Prostate gland (tissue), 2 donors: Measurements from ENCODE around the gene MSX2.

Experiments
- POLR2A ChIP-seq: fragments of 450-650 bp; IDR thresholded peaks from one replicate; pipeline ENCODE4 v1.6.1; 2016; ENCODE audit warnings: antibody characterized with exemption, mild to moderate bottlenecking
- TF ChIP-seq, protein P1 (sequence below), 4 experiments: fragments of 200-600 bp in 2 of 4; fragments of 450-650 bp in 2 of 4; sonication (generic) in 2 of 4; IDR thresholded peaks; 1 replicate in 3 of 4; 2 replicates in 1 of 4; pipeline ENCODE4 v1.5.1; 2016 to 2019; ENCODE audit warnings: antibody characterized with exemption in 4 of 4, mild to moderate bottlenecking in 2 of 4, moderate library complexity in 2 of 4

DNA sequence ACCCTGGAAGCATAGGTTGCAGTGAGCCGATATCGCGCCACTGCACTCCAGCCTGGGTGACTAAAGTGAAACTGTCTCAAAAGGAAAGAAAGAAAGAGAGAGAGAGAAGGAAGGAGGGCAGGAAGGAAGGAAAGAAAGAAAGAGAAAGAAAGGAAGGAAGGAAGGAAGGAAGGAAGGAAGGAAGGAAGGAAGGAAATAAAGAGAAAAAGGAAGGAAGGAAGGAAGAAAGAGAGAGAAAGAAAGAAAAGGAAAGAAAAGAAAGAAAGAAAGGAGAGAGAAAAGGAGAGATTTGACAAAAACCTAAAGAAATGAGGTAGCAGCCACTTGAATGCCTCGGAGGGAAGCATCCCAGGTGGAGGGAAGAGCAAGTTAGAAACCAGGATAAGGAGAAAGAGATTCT is 44.6 kb downstream of the MSX2 start:
- TF ChIP-seq POLR2A, result no peak
- TF ChIP-seq, protein P1, sequence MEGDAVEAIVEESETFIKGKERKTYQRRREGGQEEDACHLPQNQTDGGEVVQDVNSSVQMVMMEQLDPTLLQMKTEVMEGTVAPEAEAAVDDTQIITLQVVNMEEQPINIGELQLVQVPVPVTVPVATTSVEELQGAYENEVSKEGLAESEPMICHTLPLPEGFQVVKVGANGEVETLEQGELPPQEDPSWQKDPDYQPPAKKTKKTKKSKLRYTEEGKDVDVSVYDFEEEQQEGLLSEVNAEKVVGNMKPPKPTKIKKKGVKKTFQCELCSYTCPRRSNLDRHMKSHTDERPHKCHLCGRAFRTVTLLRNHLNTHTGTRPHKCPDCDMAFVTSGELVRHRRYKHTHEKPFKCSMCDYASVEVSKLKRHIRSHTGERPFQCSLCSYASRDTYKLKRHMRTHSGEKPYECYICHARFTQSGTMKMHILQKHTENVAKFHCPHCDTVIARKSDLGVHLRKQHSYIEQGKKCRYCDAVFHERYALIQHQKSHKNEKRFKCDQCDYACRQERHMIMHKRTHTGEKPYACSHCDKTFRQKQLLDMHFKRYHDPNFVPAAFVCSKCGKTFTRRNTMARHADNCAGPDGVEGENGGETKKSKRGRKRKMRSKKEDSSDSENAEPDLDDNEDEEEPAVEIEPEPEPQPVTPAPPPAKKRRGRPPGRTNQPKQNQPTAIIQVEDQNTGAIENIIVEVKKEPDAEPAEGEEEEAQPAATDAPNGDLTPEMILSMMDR (IDR thresholded peaks at IDR 0.05), result no peak
